GM20431 (cell line): Measurements from ENCODE around the gene XAB2.
"Not testable (repeated sequence)": the region's sequence is repeated elsewhere in the genome, so short reads cannot be mapped to it uniquely, and the experiment has no call there.

Source experiments
- in situ Hi-C: fragments of 300-500 bp; cut with MseI, MboI; formaldehyde crosslinking; loops from one replicate; pipeline ENCODE4 v1.15.0; 2020; ENCODE audit warnings: low sequenced_read_pairs; ENCODE audit not compliant: unreplicated experiment

XAB2 gene

DNA sequence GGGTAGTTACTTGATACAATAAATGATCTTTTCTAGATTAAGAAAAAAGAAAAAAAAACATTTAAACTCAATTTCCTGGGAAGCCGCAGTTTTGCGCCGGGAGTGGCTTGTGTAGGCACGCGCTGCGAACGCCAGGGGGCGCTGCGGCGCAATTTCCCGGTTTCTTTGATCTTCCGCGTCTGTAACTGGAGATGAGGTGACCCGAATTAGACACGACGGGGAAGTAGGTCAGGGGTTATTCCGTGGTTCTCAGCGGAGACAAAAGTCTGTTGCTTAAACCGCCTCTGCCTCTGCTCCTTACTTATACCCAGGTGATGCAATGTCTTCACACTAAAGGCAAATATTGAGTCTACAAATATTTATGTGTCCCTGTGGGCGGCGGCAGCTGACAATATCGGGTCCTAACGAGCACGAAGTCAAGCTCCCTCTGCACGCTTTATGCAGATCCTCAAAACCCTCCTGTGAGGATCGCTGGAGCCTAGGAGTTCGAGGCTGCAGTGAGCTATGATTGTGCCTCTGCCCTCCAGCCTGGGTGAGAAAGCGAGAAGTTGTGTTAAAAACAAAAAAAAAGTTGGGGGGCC lies 22.8 kb upstream of the XAB2 start:
- in situ Hi-C loops: no loop called here

DNA sequence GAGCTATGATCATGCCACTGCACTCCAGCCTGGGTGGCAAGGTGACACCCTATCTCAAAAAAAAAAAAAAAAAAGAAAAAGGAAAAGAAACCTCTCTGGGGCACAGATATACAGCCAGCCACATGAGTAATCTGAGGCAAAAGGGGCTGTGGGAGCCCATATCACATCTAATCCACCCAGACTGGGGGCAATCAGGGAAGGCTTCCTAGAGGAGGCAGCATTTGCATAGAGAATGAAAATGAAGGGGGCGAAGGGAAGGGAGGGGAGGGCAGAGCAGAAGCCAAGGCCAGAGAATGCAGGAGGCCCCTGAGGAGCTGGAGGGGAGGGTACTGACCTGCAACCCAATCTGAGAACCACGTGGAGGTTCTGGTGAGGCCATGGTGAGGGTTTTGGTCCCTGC lies 20.8 kb upstream of the XAB2 start:
- in situ Hi-C loops: no loop called here

GRCh38 chr19:7648265-7649014 lies 19.1 kb upstream of the XAB2 start:
- in situ Hi-C loops: no loop called here

GRCh38 chr19:7647156-7647555 lies 17.8 kb upstream of the XAB2 start:
- in situ Hi-C loops: no loop called here

DNA sequence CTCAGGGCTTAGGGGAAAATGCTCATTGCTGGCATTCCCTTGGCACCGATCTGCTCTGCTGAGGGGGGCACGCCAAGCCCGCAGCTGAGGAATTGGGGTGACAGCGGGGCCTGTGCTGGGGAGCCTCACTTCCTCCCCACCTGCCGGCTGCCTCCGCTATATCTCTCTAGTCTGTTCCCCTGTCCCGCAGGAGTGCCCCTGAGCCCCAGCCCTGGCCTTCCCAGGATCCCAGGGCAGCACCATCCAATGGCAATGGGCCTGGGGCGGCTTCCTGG lies 17.0 kb upstream of the XAB2 start:
- in situ Hi-C loops: no loop called here

- in situ Hi-C loops: no loop called here
Observed at GRCh38 chr19:7645656-7646425, 16.5 kb upstream of the XAB2 start.

DNA sequence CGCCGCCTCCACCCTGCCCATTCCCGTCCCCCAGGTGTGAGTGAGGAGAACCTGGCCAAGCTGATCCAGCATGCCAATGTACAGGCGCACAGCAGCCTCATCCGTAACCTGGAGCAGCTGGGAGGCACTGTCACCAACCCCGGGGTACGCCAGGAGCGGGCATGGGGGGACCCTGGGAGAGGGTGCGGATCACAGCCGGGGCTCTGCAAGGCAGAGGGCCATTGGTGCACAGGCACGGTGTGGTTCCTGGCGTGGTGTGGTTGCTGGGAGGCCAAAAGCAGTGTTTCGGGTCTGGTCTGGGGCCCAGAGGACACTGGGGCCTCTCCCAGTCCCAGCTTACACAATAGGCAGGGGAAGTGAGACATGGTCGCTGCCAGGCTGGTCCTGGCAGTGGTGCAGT lies 15.8 kb upstream of the XAB2 start:
- in situ Hi-C loops: no loop called here

GRCh38 chr19:7644550-7644877 lies 15.2 kb upstream of the XAB2 start:
- in situ Hi-C loops: no loop called here

- in situ Hi-C loops: not testable (repeated sequence)
Observed at GRCh38 chr19:7643629-7644549, 14.5 kb upstream of the XAB2 start.

- in situ Hi-C loops: no loop called here
Observed at GRCh38 chr19:7643031-7643415, 13.7 kb upstream of the XAB2 start.

GRCh38 chr19:7642295-7643030 lies 13.1 kb upstream of the XAB2 start:
- in situ Hi-C loops: no loop called here

GRCh38 chr19:7641290-7642276 lies 12.2 kb upstream of the XAB2 start:
- in situ Hi-C loops: no loop called here

DNA sequence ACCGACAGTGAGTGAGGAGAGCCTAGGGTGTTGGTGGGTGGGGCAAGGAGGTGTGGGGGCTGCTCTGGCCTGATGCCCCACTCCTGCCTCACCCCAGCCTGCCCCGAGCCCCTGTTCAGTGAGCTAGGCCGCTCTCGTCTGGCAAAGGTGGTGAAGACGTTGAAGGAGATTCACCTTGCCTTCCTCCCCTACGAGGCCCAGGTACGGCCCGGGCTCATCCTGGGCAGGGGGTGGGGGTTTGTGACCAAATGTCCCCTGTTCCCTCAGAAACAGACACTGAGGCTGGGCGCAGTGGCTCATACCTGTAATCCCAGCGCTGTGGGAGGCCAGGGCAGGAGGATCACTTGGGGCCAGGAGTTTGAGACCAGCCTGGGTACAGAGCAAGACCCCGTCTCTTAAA lies 11.5 kb upstream of the XAB2 start:
- in situ Hi-C loops: no loop called here

- in situ Hi-C loops: no loop called here
Observed at GRCh38 chr19:7639863-7640348, 10.6 kb upstream of the XAB2 start.

DNA sequence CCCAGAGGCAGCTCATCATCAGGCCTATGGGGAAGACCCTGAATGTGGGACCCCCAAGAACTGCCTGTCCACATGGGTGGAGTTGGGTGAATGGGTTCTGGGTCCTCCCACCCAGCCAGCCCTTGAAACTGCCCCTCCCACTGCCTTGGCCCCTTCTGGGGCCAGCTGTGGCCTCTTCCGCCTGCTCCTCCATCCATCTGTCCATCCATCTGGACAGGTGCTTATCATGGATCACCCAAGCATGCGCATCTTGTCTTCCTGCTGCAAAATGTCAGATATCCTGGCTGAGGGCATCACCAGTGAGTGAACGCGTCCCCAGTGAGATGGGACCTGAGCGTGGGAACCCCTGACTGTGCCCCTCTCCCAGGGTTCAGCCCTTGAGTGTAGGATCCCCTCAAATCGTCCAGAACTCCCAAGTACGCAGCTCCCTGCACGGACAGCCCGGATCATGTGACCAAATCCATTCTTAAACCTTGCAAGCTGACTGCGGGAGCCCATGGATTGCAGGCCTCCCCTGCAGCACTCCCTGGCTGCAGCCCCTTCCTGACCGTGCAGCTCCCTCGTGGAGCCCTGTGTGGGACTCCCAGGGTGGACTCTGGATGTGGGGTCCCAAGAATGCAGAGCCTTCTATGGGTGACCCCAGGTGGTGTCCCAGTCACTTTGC lies 9.6 kb upstream of the XAB2 start:
- in situ Hi-C loops: no loop called here

DNA sequence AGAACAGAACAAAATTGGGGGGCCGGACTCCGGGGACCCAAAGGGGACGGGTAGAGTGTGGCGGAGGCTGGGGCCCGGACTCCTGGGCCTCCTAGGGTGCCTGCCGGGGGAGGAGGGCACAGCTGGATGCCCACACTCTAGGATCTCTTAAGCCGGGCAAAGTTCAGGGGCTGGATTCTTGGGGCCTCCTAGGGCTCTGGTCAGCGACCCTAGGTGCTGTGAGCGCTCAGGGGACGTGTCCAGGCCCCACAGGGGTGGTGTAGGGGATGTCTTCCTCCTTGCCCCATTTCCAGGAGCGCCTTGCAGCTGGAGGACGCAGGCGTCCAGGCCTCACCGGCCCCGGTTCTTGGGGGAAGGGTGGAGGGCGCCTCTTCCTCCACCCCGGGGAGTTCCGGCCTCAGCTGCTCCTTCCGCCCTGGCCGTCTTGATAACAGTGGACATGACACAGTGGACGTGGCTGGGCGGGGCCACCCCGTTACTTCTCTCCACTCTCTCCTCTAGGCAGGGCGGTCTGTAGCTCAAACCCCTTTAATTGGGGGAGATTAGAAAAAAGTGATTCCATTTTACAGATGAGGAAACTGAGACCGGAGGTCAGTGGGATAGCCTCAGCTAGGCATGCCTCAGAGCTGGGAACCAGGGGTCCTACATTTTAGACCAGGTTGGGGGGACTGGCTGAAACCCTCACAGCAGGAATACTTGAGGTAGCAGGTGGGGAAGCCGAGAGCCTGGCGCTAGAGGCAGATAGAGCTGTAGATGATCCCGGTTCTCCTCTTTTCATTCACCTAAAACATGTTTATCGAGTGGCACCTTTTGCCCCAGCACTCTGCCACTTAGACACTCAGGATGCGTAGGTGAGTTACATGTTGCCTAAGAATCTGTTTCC lies 8.3 kb upstream of the XAB2 start:
- in situ Hi-C loops: no loop called here

GRCh38 chr19:7636691-7637373 lies 7.5 kb upstream of the XAB2 start, which contains the start of gene STXBP2:
TSS of gene STXBP2 (plus strand) at chr19:7637110. CDS start at chr19:7637150, 40 bp downstream.
- in situ Hi-C loops: no loop called here
